PFSK-1 (cell line): ENCODE data around the gene CEACAM21.

Experiments
- POLR2AphosphoS5 ChIP-seq: IDR thresholded peaks from 2 replicates; pipeline ENCODE4 v1.6.1; 2012; ENCODE audit warnings: low read depth, mild to moderate bottlenecking, control low read depth, low read length, moderate library complexity
- TF ChIP-seq, protein P1 (sequence below), 2 experiments: IDR thresholded peaks; 2 replicates each; pipeline versions ENCODE4 v1.6.1 to v1.8.0; 2011 to 2012; ENCODE audit warnings: low read depth in 2 of 2, low read length in 2 of 2, control low read depth in 1 of 2, inconsistent platforms in 1 of 2, mild to moderate bottlenecking in 1 of 2, moderate library complexity in 1 of 2; ENCODE audit not compliant: insufficient read depth in 1 of 2

DNA sequence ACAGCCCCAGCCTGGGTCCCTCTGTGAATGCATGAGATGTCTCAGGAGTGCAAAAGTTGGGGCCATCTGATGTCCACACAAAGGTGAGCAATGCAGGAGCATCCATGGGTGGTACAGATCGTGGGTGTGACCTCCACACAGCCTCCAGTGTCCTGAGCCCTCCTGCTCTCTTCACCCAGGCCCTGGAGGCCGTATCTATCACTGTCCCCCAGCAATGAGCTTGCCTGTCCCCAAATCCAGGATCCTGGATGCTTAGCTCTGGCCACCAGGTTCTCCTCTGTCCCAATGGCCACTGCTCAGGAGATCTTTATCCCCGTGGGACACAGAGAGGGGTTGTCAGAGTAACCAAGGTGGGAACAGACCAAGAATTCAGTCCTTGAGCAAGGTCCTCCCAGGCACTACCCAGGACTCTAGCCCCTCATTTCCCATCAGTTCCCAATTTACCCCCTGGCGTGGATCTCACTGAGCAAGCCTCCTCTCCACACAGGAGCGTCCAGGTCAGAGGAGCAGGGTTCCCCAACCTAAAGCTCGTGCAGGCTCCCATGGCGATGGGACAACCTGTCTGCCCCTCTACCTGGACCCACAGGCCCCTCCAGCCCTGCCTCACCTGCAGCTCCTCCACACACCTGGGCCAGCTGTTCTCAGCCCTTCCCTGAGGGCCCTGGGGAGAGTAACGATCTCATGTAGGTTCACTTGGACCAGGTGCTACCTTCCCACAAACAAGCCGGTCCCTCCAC, 11.3 kb downstream of the CEACAM21 start:
- no peak for TF ChIP-seq POLR2AphosphoS5
- TF ChIP-seq, protein P1, sequence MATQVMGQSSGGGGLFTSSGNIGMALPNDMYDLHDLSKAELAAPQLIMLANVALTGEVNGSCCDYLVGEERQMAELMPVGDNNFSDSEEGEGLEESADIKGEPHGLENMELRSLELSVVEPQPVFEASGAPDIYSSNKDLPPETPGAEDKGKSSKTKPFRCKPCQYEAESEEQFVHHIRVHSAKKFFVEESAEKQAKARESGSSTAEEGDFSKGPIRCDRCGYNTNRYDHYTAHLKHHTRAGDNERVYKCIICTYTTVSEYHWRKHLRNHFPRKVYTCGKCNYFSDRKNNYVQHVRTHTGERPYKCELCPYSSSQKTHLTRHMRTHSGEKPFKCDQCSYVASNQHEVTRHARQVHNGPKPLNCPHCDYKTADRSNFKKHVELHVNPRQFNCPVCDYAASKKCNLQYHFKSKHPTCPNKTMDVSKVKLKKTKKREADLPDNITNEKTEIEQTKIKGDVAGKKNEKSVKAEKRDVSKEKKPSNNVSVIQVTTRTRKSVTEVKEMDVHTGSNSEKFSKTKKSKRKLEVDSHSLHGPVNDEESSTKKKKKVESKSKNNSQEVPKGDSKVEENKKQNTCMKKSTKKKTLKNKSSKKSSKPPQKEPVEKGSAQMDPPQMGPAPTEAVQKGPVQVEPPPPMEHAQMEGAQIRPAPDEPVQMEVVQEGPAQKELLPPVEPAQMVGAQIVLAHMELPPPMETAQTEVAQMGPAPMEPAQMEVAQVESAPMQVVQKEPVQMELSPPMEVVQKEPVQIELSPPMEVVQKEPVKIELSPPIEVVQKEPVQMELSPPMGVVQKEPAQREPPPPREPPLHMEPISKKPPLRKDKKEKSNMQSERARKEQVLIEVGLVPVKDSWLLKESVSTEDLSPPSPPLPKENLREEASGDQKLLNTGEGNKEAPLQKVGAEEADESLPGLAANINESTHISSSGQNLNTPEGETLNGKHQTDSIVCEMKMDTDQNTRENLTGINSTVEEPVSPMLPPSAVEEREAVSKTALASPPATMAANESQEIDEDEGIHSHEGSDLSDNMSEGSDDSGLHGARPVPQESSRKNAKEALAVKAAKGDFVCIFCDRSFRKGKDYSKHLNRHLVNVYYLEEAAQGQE (IDR thresholded peaks at IDR 0.05; ENCODE audit: insufficient read depth in 1 of 2, low read depth in 2 of 2, low read length in 2 of 2): no peak
